ENCODE results near the gene PCP2. TPM values are rescaled to one million over a fixed set of nuclear protein-coding genes. Genes with fewer than 3 reads are reported as not detected.

The PCP2 gene
- total and polyA plus RNA-seq, 2 donors (not counting 1 experiment from before 2014, with no cell fraction given) = not detected

- H3K4me1 ChIP-seq (ENCODE audit: control insufficient read depth, extremely low read depth, insufficient read depth, low read length) = no peaks in the 10 kb centered on the region
Observed at GRCh38 chr19:7670790-7671189, 37.3 kb upstream of the PCP2 start.

GRCh38 chr19:7670150-7670783, 36.7 kb upstream of the PCP2 start:
- Histone ChIP-seq H3K4me2 (ENCODE audit: extremely low read depth, insufficient read depth, low read length) (no peak overlapping the region), H4K20me1 (ENCODE audit: control insufficient read depth, extremely low read depth, insufficient read depth, low read length) (no peaks in the 10 kb centered on the region), H3K9ac (ENCODE audit: insufficient read depth, low read length) (no peak overlapping the region), H3K79me2 (ENCODE audit: control insufficient read depth, insufficient read depth, low read length) (no peaks in the 10 kb centered on the region), H3K4me1 (ENCODE audit: control insufficient read depth, extremely low read depth, insufficient read depth, low read length) (no peaks in the 10 kb centered on the region), H3K27me3 (ENCODE audit: control insufficient read depth, insufficient read depth, low read length) (no peaks in the 10 kb centered on the region), H3K27ac (ENCODE audit: insufficient read depth, low read length) (no peak overlapping the region), H3K36me3 (ENCODE audit: control insufficient read depth, insufficient read depth, low read length) (no peaks in the 10 kb centered on the region), H2AFZ (ENCODE audit: low read length) (no peak overlapping the region), H3K4me3 (replicated peaks in 1 of 4; ENCODE audit: control extremely low read depth in 1 of 4, insufficient read depth in 1 of 4, low read depth in 3 of 4, low read length in 4 of 4) (no peak overlapping the region), H3K9me3 (ENCODE audit: control insufficient read depth, insufficient read depth, low read depth, low read length) (no peaks in the 10 kb centered on the region)
- no peak for DNase-seq (ENCODE audit: low read depth in 2 of 2)
- TF ChIP-seq CTCF (conservative IDR thresholded peaks at IDR 0.05 in 1 of 2, IDR thresholded peaks at IDR 0.05 in 1 of 2; ENCODE audit: low read depth in 1 of 2, low read length in 2 of 2) = no peak
- no peak for TF ChIP-seq EZH2 (IDR thresholded peaks at IDR 0.05; ENCODE audit: low read length, missing control alignments)

More at GRCh38 chr19:7670790-7671189, 37.3 kb upstream of the PCP2 start:
- DNase-seq (ENCODE audit: low read depth in 2 of 2) = no peak
- Histone ChIP-seq H2AFZ (ENCODE audit: low read length) (no peak overlapping the region), H3K9me3 (ENCODE audit: control insufficient read depth, insufficient read depth, low read depth, low read length) (no peaks in the 10 kb centered on the region), H4K20me1 (ENCODE audit: control insufficient read depth, extremely low read depth, insufficient read depth, low read length) (no peaks in the 10 kb centered on the region), H3K27me3 (ENCODE audit: control insufficient read depth, insufficient read depth, low read length) (no peaks in the 10 kb centered on the region), H3K36me3 (ENCODE audit: control insufficient read depth, insufficient read depth, low read length) (no peaks in the 10 kb centered on the region), H3K4me3 (replicated peaks in 1 of 4; ENCODE audit: control extremely low read depth in 1 of 4, insufficient read depth in 1 of 4, low read depth in 3 of 4, low read length in 4 of 4) (no peak overlapping the region), H3K27ac (ENCODE audit: insufficient read depth, low read length) (no peak overlapping the region), H3K79me2 (ENCODE audit: control insufficient read depth, insufficient read depth, low read length) (no peaks in the 10 kb centered on the region), H3K4me2 (ENCODE audit: extremely low read depth, insufficient read depth, low read length) (no peak overlapping the region), H3K9ac (ENCODE audit: insufficient read depth, low read length) (no peak overlapping the region)
- no peak for TF ChIP-seq EZH2 (IDR thresholded peaks at IDR 0.05; ENCODE audit: low read length, missing control alignments)
- no peak for TF ChIP-seq CTCF (conservative IDR thresholded peaks at IDR 0.05 in 1 of 2, IDR thresholded peaks at IDR 0.05 in 1 of 2; ENCODE audit: low read depth in 1 of 2, low read length in 2 of 2)

- H3K9me3 ChIP-seq (ENCODE audit: control insufficient read depth, insufficient read depth, low read depth, low read length) = no peaks in the 10 kb centered on the region
- H3K27me3 ChIP-seq (ENCODE audit: control insufficient read depth, insufficient read depth, low read length) = no peaks in the 10 kb centered on the region
- H3K4me3 ChIP-seq (replicated peaks in 1 of 4; ENCODE audit: control extremely low read depth in 1 of 4, insufficient read depth in 1 of 4, low read depth in 3 of 4, low read length in 4 of 4) = no peak overlapping the region
- no peak overlapping the region for H2AFZ ChIP-seq (ENCODE audit: low read length)
- no peaks in the 10 kb centered on the region for H3K79me2 ChIP-seq (ENCODE audit: control insufficient read depth, insufficient read depth, low read length)
- no peaks in the 10 kb centered on the region for H4K20me1 ChIP-seq (ENCODE audit: control insufficient read depth, extremely low read depth, insufficient read depth, low read length)
- H3K4me2 ChIP-seq (ENCODE audit: extremely low read depth, insufficient read depth, low read length) = no peak overlapping the region
- no peaks in the 10 kb centered on the region for H3K4me1 ChIP-seq (ENCODE audit: control insufficient read depth, extremely low read depth, insufficient read depth, low read length)
- H3K27ac ChIP-seq (ENCODE audit: insufficient read depth, low read length) = no peak overlapping the region
- no peak for DNase-seq (ENCODE audit: low read depth in 2 of 2)
- H3K36me3 ChIP-seq (ENCODE audit: control insufficient read depth, insufficient read depth, low read length) = no peaks in the 10 kb centered on the region
- H3K9ac ChIP-seq (ENCODE audit: insufficient read depth, low read length) = no peak overlapping the region
- TF ChIP-seq CTCF (conservative IDR thresholded peaks at IDR 0.05 in 1 of 2, IDR thresholded peaks at IDR 0.05 in 1 of 2; ENCODE audit: low read depth in 1 of 2, low read length in 2 of 2) (no peak), EZH2 (IDR thresholded peaks at IDR 0.05; ENCODE audit: low read length, missing control alignments) (no peak)
Observed at GRCh38 chr19:7669641-7670040, 36.1 kb upstream of the PCP2 start.

Measured in fibroblast of lung (primary cell).